Muscle layer of colon (tissue), 2 donors: ENCODE data around the gene ZMIZ1.
"Not testable (repeated sequence)": the region's sequence is repeated elsewhere in the genome, so short reads cannot be mapped to it uniquely, and the experiment has no call there.

Source experiments
- H3K27ac ChIP-seq: one replicate; pipeline ENCODE4 v1.7.0; 2013; ENCODE audit warnings: low read depth, mild to moderate bottlenecking, low read length, moderate library complexity
- H3K27me3 ChIP-seq, 2 donors: one replicate each; pipeline ENCODE4 v1.7.0; 2013; ENCODE audit warnings: low read length in 2 of 2, mild to moderate bottlenecking in 2 of 2; ENCODE audit not compliant: insufficient read depth in 2 of 2, control insufficient read depth in 1 of 2
- H3K36me3 ChIP-seq: one replicate; pipeline ENCODE4 v1.7.0; 2013; ENCODE audit warnings: mild to moderate bottlenecking, low read length; ENCODE audit not compliant: insufficient read depth
- H3K4me1 ChIP-seq: one replicate; pipeline ENCODE4 v1.7.0; 2013; ENCODE audit warnings: mild to moderate bottlenecking, low read length; ENCODE audit not compliant: insufficient read depth
- H3K4me3 ChIP-seq, 2 donors: one replicate each; pipeline ENCODE4 v1.7.0; 2013; ENCODE audit warnings: low read length in 2 of 2, low read depth in 1 of 2, mild to moderate bottlenecking in 1 of 2, moderate library complexity in 1 of 2
- H3K9ac ChIP-seq: one replicate; pipeline ENCODE4 v1.7.0; 2013; ENCODE audit warnings: low read length
- H3K9me3 ChIP-seq: one replicate; pipeline ENCODE4 v1.7.0; 2013; ENCODE audit warnings: mild to moderate bottlenecking, low read length
- donor health status: abdominal sarcoma.
- donor health status: Adenocarcinoma of cecum.

The ZMIZ1 gene

DNA sequence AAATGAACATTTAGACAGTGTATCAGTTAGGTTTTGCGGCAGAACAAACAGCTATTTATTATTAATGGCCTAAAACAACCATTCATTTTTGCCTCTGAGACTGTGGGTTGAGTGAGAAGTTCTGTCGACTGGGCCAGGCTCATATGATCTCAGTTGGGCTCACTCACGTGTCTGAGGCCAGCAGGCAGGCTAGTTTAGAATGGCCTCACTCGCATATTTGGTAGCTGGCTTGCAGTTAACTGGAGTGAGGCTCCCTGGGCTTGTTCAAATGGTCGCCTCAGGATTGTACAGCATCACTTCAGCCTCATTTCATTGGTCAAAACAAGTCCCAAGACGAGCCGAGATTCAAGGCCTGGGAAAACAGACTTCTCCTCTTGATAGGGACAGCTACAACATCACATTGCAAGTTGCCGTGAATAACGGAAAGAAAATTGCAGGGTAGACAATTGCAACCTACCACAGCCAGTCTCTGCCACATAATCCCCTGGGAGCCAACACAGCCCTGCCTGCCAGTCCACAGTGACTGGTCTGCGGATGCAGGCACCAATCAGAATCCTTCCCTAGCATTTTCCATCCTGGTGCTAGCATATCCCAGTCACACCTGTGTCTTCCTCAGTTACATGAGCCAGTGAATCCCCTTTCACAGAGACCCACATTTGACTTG is 255.4 kb downstream of the ZMIZ1 start:
- H3K4me3 ChIP-seq = no peak overlapping the region
- H3K4me1 ChIP-seq = peaks cover 13% of the 10 kb centered on the region
- H3K36me3 ChIP-seq = no peaks in the 10 kb centered on the region
- no peak overlapping the region for H3K9ac ChIP-seq
- H3K27ac ChIP-seq = no peak overlapping the region
- no peaks in the 10 kb centered on the region for H3K27me3 ChIP-seq
- H3K9me3 ChIP-seq = no peaks in the 10 kb centered on the region

DNA sequence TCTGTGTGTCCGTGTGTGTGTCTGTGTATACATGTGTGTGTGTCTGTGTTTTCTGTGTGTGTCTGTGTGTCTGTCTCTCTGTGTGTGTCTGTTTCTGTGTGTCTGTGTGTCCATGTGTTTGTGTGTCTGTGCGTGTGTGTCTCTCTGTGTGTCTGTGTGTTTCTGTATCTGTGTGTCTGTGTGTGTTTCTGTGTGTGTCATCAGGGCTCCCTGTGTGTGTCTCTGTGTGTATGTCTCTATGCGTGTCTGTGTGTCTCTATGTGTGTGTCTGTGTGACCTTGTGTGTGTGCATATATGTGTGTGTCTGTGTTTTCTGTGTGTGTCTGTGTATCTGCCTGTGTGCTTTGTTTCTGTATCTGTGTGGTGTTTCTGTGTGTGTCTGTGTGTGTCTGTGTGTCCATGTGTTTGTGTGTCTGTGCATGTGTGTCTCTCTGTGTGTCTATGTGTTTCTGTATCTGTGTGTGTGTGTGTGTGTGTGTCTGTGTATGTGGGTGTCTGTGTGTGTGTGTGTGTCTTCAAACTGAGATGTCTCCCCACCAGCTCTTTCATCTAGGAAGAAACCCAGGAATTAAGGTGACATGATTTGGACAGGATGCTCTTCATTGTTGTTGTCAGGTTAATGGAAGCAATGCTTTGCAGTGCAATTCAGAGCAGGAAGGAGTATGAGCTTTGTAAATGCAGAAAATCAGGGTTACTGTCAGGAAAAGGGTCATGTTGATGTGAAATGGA is 257.8 kb downstream of the ZMIZ1 start:
- Histone ChIP-seq H3K27me3 (no peaks in the 10 kb centered on the region), H3K4me1 (peaks cover 13% of the 10 kb centered on the region), H3K27ac (no peak overlapping the region), H3K9me3 (no peaks in the 10 kb centered on the region), H3K36me3 (no peaks in the 10 kb centered on the region), H3K4me3 (no peak overlapping the region), H3K9ac (no peak overlapping the region)

- no peak overlapping the region for H3K4me3 ChIP-seq
- no peak overlapping the region for H3K27ac ChIP-seq
- no peak overlapping the region for H3K9ac ChIP-seq
- H3K36me3 ChIP-seq = no peaks in the 10 kb centered on the region
- H3K4me1 ChIP-seq = peaks cover 13% of the 10 kb centered on the region
- H3K27me3 ChIP-seq = no peaks in the 10 kb centered on the region
- H3K9me3 ChIP-seq = no peaks in the 10 kb centered on the region
These were observed 258.3 kb downstream of the ZMIZ1 start for GRCh38 chr10:79327090-79327457.

- H3K27me3 ChIP-seq = no peaks in the 10 kb centered on the region
- no peak overlapping the region for H3K9ac ChIP-seq
- H3K36me3 ChIP-seq = no peaks in the 10 kb centered on the region
- H3K4me3 ChIP-seq = no peak overlapping the region
- H3K9me3 ChIP-seq = no peaks in the 10 kb centered on the region
- H3K4me1 ChIP-seq = peaks cover 4% of the 10 kb centered on the region
- H3K27ac ChIP-seq = no peak overlapping the region
These were observed 259.5 kb downstream of the ZMIZ1 start for GRCh38 chr10:79328147-79328701.

GRCh38 chr10:79328737-79329504 is 260.2 kb downstream of the ZMIZ1 start:
- Histone ChIP-seq H3K36me3 (no peaks in the 10 kb centered on the region), H3K4me1 (no peaks in the 10 kb centered on the region), H3K27me3 (no peaks in the 10 kb centered on the region), H3K27ac (no peak overlapping the region), H3K9ac (no peak overlapping the region), H3K9me3 (no peaks in the 10 kb centered on the region), H3K4me3 (no peak overlapping the region)

GRCh38 chr10:79329529-79329928 is 260.8 kb downstream of the ZMIZ1 start:
- no peak overlapping the region for H3K4me3 ChIP-seq
- H3K9ac ChIP-seq = no peak overlapping the region
- H3K4me1 ChIP-seq = no peaks in the 10 kb centered on the region
- H3K27ac ChIP-seq = no peak overlapping the region
- H3K27me3 ChIP-seq = no peaks in the 10 kb centered on the region
- no peaks in the 10 kb centered on the region for H3K9me3 ChIP-seq
- H3K36me3 ChIP-seq = no peaks in the 10 kb centered on the region

- no peaks in the 10 kb centered on the region for H3K27me3 ChIP-seq
- no peaks in the 10 kb centered on the region for H3K36me3 ChIP-seq
- H3K4me1 ChIP-seq = peaks cover under 1% of the 10 kb centered on the region
- no peak overlapping the region for H3K27ac ChIP-seq
- no peak overlapping the region for H3K9ac ChIP-seq
- H3K4me3 ChIP-seq = no peak overlapping the region
- no peaks in the 10 kb centered on the region for H3K9me3 ChIP-seq
These were observed 262.5 kb downstream of the ZMIZ1 start for GRCh38 chr10:79331226-79331625.

- Histone ChIP-seq H3K9ac (no peak overlapping the region), H3K4me1 (peaks cover 6% of the 10 kb centered on the region), H3K9me3 (no peaks in the 10 kb centered on the region), H3K4me3 (no peak overlapping the region), H3K27ac (no peak overlapping the region), H3K27me3 (no peaks in the 10 kb centered on the region), H3K36me3 (no peaks in the 10 kb centered on the region)
These were observed 262.9 kb downstream of the ZMIZ1 start for GRCh38 chr10:79331709-79332108.

GRCh38 chr10:79332610-79333315 is 264.0 kb downstream of the ZMIZ1 start:
- peaks cover 13% of the 10 kb centered on the region for H3K4me1 ChIP-seq
- H3K9me3 ChIP-seq, H3K27me3 ChIP-seq, H3K36me3 ChIP-seq, H3K9ac ChIP-seq, H3K27ac ChIP-seq, H3K4me3 ChIP-seq: not testable (repeated sequence)

DNA sequence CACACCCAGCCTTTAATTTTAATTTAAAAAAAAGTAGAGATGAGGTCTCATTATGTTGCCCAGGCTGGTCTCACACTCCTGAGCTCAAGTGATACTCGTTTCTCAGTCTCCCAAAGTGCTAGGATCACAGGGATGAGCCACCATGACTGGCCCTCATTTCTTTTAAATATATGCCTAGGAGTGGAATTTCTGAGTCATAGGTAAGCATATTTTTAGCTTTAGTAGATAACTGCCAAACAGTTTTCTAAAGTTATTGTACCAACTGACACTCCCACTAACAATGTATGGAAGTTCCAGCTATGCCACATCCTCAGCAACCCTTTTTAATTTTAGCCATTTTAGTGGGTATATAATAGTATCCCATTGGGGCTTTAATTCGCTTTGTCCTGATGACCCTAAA is 264.7 kb downstream of the ZMIZ1 start:
- Histone ChIP-seq H3K9ac (no peak overlapping the region), H3K27ac (no peak overlapping the region), H3K36me3 (no peaks in the 10 kb centered on the region), H3K4me1 (peaks cover 13% of the 10 kb centered on the region), H3K9me3 (no peaks in the 10 kb centered on the region), H3K4me3 (no peak overlapping the region), H3K27me3 (no peaks in the 10 kb centered on the region)

- Histone ChIP-seq H3K27me3 (no peaks in the 10 kb centered on the region), H3K36me3 (no peaks in the 10 kb centered on the region), H3K9me3 (no peaks in the 10 kb centered on the region), H3K27ac (no peak overlapping the region), H3K4me1 (peaks cover 13% of the 10 kb centered on the region), H3K9ac (no peak overlapping the region), H3K4me3 (no peak overlapping the region)
These were observed 265.8 kb downstream of the ZMIZ1 start for GRCh38 chr10:79334573-79334972.
